Tibial nerve (tissue), 4 donors: ENCODE data around the gene MICAL2. TPM values are rescaled to one million over a fixed set of nuclear protein-coding genes. Genes with fewer than 3 reads are reported as not detected.

Experiments
- DNase-seq, 2 donors: peaks; one replicate each; pipeline ENCODE4 v3.0.0-alpha.2; 2019; ENCODE audit warnings: low spot score in 2 of 2
- H3K27ac ChIP-seq, 4 donors: fragments of 200-600 bp; sonication (generic) in 3 of 4; one replicate each; pipeline ENCODE4 v1.5.1; 2017 to 2019; ENCODE audit warnings: mild to moderate bottlenecking in 1 of 4
- H3K27me3 ChIP-seq, 2 donors: fragments of 200-600 bp; sonication (generic) in 1 of 2; one replicate each; pipeline versions ENCODE4 v1.5.1 to v1.6.0; 2017 to 2019
- H3K36me3 ChIP-seq, 3 donors: fragments of 200-600 bp; sonication (generic); one replicate each; pipeline ENCODE4 v1.5.1; 2018 to 2019
- H3K4me1 ChIP-seq, 4 donors: fragments of 200-600 bp; sonication (generic) in 3 of 4; one replicate each; pipeline ENCODE4 v1.5.1; 2017 to 2019
- H3K4me3 ChIP-seq, 4 donors: fragments of 200-600 bp; sonication (generic) in 3 of 4; one replicate each; pipeline ENCODE4 v1.5.1; 2017 to 2019; ENCODE audit warnings: mild to moderate bottlenecking in 1 of 4, moderate library complexity in 1 of 4
- H3K9me3 ChIP-seq, 4 donors: fragments of 200-600 bp; sonication (generic) in 3 of 4; one replicate each; pipeline ENCODE4 v1.5.1; 2017 to 2019
- EP300 ChIP-seq, 2 donors: sonication (generic); formaldehyde crosslinking; IDR thresholded peaks; one replicate each; pipeline ENCODE4 v1.6.1; 2017; ENCODE audit warnings: antibody characterized with exemption in 2 of 2, mild to moderate bottlenecking in 1 of 2
- POLR2A ChIP-seq, 2 donors: fragments of 450-650 bp; IDR thresholded peaks; one replicate each; pipeline ENCODE4 v1.6.1; 2017; ENCODE audit warnings: antibody characterized with exemption in 2 of 2, mild to moderate bottlenecking in 2 of 2, moderate library complexity in 2 of 2
- WGBS, 2 donors: methylation state at CpG; one replicate each; pipeline ENCODE4 v1.1.5; 2018; 5-methylcytosine and 5-hydroxymethylcytosine counted together
- total RNA-seq, 4 donors: library from RNA; depleted of rRNA; stranded (reverse); fragments of >200 nt; gene quantifications; one replicate each; pipeline ENCODE4 v1.1.0, GENCODE V29; 2016
- TF ChIP-seq, protein P1 (sequence below), 5 experiments: fragments of 200-600 bp in 3 of 5; fragments of 450-650 bp in 2 of 5; sonication (generic) in 3 of 5; IDR thresholded peaks; one replicate each; pipeline ENCODE4 v1.5.1; 2016 to 2019; ENCODE audit warnings: antibody characterized with exemption in 5 of 5, mild to moderate bottlenecking in 3 of 5, moderate library complexity in 2 of 5

The MICAL2 gene
- total RNA-seq, 4 donors from 2014 or later: 87.0 to 136 (median 101) TPM

DNA sequence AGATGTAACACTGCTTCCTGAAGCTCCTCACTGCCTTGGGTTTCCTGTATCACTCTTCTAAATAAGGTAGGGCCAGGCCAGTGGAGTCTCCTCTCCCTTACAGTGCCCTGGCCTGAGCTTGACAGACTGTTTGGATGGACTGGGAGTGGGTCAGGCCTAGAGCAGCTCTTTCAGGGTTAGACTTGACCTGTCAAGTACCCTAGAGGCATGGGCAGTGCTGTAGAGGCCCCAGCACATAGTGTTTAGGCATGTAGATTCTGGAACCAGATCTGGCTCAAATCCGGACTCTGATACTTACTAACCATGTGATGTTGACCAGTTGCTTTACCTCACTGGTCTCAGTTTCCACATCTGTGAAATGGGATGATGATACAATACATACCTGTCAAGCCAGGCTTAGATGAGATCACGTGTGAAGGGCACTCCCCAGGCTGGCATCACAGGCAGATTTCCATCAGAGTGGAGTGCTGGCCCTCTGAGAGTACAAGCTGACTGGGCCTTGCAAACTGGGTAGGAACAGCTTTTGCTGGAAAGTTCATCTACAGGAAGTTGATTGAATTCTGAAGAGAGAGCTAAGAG lies 1.4 kb upstream of the MICAL2 start:
- WGBS, 2 donors: 95 to 100% methylated on average over 2 of the region's 2 CpGs
- Histone ChIP-seq H3K9me3 (no peaks in the 10 kb centered on the region), H3K4me3 (no peak overlapping the region), H3K27me3 (no peaks in the 10 kb centered on the region), H3K27ac (no peak overlapping the region), H3K36me3 (no peaks in the 10 kb centered on the region), H3K4me1 (peaks cover 0 to 29% (median 13%) of the 10 kb centered on the region in 4 donors)
- no peak for DNase-seq
- TF ChIP-seq, protein P1, sequence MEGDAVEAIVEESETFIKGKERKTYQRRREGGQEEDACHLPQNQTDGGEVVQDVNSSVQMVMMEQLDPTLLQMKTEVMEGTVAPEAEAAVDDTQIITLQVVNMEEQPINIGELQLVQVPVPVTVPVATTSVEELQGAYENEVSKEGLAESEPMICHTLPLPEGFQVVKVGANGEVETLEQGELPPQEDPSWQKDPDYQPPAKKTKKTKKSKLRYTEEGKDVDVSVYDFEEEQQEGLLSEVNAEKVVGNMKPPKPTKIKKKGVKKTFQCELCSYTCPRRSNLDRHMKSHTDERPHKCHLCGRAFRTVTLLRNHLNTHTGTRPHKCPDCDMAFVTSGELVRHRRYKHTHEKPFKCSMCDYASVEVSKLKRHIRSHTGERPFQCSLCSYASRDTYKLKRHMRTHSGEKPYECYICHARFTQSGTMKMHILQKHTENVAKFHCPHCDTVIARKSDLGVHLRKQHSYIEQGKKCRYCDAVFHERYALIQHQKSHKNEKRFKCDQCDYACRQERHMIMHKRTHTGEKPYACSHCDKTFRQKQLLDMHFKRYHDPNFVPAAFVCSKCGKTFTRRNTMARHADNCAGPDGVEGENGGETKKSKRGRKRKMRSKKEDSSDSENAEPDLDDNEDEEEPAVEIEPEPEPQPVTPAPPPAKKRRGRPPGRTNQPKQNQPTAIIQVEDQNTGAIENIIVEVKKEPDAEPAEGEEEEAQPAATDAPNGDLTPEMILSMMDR (IDR thresholded peaks at IDR 0.05): no peak
- TF ChIP-seq EP300 (IDR thresholded peaks at IDR 0.05) (no peak), POLR2A (IDR thresholded peaks at IDR 0.05) (no peak)

DNA sequence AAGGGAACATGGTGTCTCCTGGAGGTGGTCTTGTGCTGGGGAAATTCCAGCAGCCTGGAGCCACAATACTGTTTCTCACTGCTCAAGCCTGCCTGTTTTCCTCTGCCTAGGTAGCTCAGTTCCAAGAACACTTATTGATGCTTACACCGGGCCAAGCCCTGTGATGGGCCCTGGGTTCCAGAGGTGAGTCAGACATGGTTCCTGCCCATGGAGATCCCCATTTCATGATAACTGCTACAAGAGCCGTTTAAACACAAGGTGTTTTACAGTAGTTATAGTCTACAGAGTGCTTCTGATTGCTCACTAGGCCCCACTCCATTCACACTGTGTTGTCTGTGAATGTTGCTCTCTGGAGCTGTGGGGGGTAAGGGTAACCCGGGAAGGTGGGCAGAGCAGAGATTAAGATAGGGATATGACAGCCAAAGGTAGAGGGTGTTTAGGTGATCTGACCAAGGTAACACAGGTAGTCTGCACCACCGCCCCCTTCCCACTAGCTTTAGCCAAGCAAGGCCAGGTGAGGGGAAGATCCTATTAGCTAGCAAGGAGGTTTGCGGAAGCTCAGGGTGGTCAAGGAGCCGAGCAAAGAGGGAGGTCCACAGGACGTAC lies 696 bp upstream of the MICAL2 start:
- TF ChIP-seq POLR2A (IDR thresholded peaks at IDR 0.05) (no peak), EP300 (IDR thresholded peaks at IDR 0.05) (no peak)
- TF ChIP-seq, protein P1 (IDR thresholded peaks at IDR 0.05): no peak
- Histone ChIP-seq H3K4me3 (peak overlapping the region; percentile 46 to 97 (median 68)), H3K27me3 (no peaks in the 10 kb centered on the region), H3K9me3 (no peaks in the 10 kb centered on the region), H3K27ac (peak overlapping the region; percentile 44 to 95 (median 83)), H3K36me3 (no peaks in the 10 kb centered on the region), H3K4me1 (peaks cover 0 to 29% (median 13%) of the 10 kb centered on the region in 4 donors)
- DNase-seq: no peak
- 39 to 40% methylated on average over 7 of the region's 7 CpGs for WGBS, 2 donors

DNA sequence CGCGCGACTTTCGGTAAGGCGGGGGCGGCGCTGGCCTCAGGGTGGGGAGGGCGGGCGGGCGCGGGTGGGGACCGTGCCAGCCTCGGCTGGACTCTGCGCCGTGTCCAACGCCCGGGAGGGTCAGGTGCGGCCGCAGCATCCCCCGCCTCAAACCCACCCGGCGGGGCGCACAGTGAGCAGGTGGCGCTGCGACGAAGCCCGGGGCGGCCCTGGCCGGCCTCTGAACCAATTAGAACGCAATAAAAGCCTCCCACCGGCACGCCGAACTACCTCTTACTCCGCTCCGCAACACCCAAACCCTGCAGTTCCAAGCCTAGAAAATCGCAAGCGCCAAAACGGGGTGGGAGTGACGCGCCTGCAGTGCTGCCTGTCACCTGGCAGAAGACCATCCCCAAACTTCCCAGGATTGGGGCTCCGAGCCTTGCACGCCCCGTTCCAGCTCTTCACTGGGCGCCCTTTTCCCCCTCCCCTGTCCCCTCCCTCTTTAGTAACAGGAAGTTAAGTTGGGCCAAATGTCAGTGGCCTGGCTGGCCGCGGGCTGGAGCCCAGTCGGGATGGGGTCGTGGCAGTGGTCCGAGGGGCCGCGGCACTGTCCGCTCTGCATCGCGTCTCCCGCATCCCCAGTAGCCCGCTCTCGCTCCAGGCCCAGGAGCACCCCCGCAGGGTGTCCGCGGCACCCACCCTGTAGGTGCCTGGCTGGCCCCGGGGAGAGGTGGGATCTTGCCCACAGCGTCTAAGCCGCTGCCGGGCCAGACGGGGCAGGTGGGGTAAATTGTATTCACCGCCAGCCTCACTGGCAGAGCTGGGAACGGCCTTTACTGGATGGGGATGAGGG lies 541 bp downstream of the MICAL2 start:
- WGBS, 2 donors: 5 to 24% methylated on average over 28 to 33 of the region's 67 CpGs
- Histone ChIP-seq H3K4me1 (peaks cover 0 to 29% (median 13%) of the 10 kb centered on the region in 4 donors), H3K27ac (peak overlapping the region; percentile 47 to 95 (median 80)), H3K9me3 (no peaks in the 10 kb centered on the region), H3K27me3 (no peaks in the 10 kb centered on the region), H3K36me3 (no peaks in the 10 kb centered on the region), H3K4me3 (peak overlapping the region; percentile 56 to 97 (median 68))
- no peak for DNase-seq
- TF ChIP-seq EP300 (IDR thresholded peaks at IDR 0.05) (peak in 1 of 2 donors; percentile 41), POLR2A (IDR thresholded peaks at IDR 0.05) (peak; percentile 7 to 27)
- TF ChIP-seq, protein P1 (IDR thresholded peaks at IDR 0.05): no peak

DNA sequence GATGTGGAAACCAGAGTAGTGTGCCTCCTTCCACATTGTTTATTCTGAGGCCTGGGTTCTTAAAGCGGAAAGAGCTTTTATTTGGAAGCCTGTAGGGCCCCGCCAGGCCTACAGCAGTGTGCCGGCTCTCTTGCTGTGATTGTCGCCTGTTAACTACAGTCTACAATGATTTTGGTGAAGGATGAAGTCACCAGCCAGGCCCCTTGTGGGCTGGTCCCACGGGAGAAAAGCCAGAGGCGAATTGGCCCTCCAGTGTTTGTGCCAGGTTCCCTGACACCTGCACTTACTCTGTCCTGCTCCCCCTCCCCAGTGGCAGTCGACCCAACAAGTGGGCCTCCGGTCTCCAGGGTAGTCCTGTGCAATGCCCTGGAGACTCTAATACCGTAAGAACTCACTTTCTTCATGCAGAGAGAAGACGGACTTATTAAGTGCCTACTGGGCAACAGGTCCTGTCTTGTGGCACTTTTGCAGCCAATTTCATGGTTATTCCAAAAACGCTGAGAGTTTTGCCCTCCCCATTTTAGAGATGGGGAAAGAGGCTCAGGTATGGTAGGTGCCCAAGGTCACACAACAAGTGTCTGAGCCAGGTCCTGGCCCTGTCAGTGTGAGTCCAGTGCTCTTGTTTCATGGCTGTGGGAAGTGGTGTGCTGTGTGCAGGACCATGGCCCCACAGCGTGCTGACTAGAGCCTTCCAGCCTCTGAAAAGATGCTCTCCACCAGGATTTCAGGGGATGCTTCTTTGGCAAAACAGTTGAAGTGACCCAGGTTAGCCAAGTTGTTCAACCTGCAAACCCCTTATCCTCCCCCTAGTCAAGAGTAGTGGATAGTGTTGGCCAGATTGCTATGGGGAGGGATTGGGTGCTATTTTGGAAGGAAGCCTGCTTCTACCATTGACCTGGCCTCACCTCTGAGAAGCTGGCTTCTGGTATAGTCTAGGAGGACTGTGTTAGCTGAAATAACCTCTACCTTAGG lies 1.4 kb downstream of the MICAL2 start:
- no peaks in the 10 kb centered on the region for H3K36me3 ChIP-seq
- H3K4me3 ChIP-seq: peak overlapping the region; percentile 56 to 97 (median 68)
- H3K9me3 ChIP-seq: no peaks in the 10 kb centered on the region
- peaks cover 0 to 34% (median 13%) of the 10 kb centered on the region in 4 donors for H3K4me1 ChIP-seq
- H3K27ac ChIP-seq: peak overlapping the region; percentile 47 to 95 (median 80)
- TF ChIP-seq POLR2A (IDR thresholded peaks at IDR 0.05) (no peak), EP300 (IDR thresholded peaks at IDR 0.05) (no peak)
- TF ChIP-seq, protein P1 (IDR thresholded peaks at IDR 0.05): no peak
- H3K27me3 ChIP-seq: no peaks in the 10 kb centered on the region
- 64 to 74% methylated on average over 8 to 12 of the region's 12 CpGs for WGBS, 2 donors
- DNase-seq: no peak
